Activated naive CD4-positive, alpha-beta T cell (primary cell): ENCODE measurements around the gene CAPSL.
"Not testable (repeated sequence)": the region's sequence is repeated elsewhere in the genome, so short reads cannot be mapped to it uniquely, and the experiment has no call there.

Experiments
- DNase-seq, 4 experiments: peaks; one replicate each; lab custom pipeline; 2025; lab: John Stamatoyannopoulos, UW

Gene CAPSL

DNA sequence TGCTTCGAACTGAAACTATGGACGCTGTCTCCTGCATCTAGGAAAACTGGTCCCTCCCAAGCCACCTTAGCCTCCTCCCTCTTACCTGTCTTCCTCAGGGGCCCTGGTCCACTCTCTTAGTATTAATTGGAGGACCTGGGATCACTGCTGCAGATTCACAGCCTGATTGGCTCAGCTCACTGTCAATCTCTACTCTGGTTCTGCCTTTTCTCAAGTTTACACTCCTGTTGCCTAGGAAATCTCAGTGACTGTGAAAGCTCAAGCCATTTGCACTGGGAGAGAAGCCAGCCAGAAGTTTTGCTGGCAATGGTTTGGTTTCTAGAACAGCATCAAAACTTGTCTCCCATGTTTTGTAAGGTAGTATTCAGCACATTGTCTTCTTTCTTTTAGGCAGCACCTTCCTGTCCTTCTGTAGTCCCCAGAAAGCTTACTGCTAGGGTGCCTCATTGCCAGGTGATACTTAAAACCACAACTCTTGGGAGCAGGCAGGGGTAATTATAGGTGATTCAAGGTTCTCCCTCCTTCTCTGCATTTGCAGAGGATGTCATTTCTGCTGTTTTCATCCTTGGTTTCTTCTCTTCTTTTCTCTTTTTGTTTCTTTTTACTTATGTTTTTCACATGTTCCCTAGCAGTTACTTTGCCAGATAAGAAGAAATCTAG, at the start of gene CAPSL:
CAPSL (minus strand) TSS at position 55 of the 660 bp plus-strand sequence. CDS start 17,502 bp downstream, outside the sequence.
- no peak for DNase-seq

DNA sequence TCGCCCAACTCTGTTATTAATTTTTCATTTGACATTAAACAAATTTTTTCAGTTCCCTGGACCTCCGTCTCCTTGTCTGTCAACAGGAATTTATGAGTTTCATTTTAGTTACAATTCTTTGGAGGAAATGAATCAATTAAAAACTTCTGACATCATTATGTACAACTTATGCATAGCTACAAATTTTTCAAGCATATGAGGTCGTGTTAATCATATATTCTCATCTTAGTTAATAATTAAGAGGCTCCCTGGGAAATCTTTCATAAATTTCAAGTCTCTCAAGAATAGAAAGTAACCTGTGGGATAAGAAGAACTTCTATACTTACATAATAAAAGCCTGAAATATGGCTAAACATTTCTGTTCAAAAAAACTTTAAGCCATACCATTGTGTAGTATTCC, 49.4 kb upstream of the CAPSL start:
- DNase-seq, result no peak

DNA sequence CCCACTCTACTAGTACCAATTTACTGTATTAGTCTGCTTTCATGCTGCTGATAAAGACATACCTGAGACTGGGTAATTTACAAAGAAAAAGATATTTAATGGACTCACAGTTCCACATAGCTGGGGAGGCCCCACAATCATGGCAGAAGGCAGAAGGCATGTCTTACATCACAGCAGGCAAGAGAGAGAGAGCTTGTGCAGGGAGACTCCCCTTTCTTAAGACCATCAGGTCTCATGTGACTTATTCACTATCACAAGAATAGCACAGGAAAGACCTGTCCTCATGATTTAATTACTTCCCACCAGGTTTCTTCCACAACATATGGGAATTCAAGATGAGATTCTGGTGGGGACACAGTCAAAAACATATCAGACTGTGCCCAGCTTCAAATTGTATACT, 41.3 kb upstream of the CAPSL start:
- DNase-seq, result no peak

DNA sequence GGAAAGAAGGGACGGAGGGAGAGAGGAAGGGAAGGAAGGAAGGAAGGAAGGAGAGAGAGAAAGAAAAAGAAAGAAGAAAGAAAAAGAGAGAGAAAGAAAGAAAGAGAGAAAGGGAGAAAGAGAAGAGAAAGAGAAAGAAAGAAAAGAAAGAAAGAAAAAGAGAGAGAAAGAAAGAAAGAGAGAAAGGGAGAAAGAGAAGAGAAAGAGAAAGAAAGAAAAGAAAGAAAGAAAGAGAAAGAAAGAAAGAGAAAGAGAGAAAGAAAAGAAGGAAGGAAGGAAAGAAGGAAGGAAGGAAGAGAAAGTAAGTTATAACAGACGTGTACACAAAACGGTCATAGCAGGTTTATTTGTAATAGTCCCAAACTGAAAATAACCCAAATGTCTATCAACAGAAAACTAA, 38.4 kb upstream of the CAPSL start:
- not testable (repeated sequence) for DNase-seq

DNA sequence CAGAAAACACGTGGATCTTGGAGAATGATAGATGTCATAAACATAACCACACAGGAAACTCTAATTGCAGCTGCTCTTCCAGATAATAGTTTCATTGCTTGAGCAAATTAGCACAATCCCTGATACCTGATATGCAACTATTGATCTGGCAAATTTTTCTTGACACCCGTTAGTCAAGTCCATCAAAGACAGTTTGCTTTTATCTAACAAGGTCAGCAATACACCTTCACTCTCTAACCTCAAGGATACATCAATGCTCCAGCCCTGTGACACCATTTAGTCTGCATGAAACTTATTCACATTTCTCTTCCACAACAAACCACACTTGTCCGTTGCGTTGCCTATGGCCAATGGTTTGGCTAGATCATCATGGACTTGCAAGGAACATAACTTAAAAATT, 36.1 kb upstream of the CAPSL start:
- no peak for DNase-seq

DNA sequence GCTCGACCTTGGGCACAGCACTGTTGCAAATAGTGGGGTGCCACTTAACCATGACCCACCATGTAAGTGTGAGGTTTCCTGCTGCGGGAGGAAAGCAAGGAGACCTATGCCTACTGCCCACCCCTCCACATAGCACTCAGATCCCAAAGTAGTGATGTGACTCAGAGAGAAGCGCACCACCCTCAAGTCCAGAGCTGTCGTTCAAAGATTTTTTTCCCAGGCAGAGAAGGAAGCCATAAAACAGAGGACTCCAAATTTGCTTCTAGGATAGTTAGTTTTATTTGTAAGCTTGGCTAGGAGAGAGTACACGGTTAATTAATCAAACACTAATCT, 33.4 kb upstream of the CAPSL start:
- no peak for DNase-seq

DNA sequence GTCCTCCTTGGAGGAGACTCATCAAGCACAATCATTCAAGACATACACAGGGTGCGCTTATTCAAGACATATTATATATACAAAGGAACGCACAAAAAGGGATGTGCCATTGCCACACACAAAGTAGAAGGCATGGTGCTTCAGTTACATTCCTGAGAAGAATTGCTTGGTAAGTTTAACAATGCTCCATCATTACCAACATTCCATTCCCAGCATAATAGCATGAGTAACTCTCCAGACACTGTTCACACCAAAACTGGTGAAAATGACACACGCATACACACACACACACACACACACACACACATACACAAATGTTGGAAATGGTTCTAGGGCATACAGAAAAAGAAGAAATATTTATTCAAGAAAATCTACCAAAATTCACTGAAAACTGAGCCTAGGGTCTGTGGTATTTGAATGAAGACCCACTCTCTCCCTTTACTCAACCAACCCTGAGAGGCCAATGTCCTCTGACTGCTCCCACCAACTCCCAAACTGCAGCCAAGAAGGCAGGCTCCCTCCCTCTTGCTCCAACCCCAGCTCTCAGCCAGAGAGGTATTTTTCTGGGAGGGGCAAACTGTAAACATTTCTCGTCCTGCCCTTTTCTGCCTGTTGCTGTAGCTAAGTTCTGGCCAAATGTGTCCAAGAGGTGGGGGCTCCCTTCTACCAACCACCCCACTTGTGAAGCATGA, 32.9 kb upstream of the CAPSL start:
- DNase-seq, result no peak

DNA sequence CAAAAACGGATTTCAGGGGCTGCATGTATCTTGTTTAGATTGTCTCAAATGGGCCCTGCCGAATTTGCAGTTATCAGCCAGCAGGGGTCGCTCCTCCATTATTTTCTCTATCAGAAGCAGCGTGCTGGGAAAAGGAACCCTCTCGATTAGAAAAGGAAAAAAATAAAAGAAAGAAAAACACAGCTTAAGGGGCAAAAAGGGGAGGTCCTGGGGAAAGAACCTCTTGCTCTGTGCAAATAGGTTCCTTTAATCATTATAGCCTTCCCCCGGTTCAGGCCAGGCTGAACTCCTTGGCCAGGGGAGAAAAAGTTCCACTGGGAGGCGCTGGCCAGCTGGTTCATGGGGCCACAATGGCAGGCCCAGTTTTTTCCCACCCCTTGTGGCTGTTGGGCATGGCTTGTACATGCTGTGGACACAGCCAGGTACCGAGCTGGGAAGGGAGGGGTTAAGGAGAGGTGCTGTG, 25.0 kb upstream of the CAPSL start:
- no peak for DNase-seq

DNA sequence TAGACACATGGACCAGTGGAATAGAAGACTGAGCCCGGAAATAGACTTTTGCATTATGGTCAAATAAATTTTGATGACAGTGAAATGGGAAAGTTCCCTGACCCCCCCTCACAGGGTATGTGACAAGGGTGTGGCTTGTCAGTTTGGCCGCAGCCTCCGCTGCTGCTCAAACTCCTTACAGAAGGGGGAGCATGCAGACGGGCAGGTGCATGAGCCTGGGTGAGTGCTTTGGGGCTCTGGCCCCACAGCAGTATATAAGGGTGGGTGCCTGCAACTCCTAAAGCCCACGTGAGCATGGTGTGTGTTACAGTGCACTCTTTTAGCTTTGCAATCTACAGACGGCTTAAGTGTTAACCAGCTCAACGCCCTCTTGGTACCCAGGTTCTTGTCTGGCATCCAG, 21.9 kb upstream of the CAPSL start:
- no peak for DNase-seq

DNA sequence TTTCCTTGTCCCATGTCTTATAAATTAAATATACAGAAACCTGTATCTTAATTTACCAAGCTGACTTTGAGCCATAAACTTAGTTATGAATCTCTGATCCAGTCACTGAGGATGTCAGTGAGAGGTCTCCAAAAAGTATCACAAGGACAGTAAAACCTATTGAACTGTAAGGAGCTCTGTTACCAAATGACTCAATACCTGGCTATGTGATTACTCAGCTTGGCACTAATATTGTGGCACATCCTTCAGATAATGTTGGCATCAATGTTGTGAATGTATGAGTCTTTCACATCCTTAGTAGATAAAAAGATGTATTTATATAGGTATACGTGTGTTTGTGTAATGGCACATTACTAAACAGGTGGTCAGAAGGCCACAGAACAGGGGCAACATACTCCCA, 18.0 kb upstream of the CAPSL start:
- no peak for DNase-seq

DNA sequence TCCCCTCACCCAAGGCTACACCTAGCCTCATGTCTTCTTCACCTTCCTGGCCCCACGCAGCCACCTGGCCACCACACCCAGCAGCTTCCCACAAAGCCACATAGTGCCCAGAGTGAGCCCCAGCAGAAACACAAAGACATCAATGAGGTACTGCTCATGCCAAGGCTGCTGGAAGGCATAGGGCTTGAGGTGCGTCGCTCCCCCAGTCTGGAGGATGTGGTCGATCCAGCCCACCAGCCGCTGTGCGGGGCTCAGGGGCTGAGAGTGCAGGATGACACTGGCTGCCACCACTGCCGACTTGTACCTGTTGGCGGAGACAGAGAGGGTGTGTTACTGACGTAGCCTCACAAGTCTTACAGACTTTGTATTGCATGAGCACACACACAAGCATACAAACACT, 15.8 kb upstream of the CAPSL start:
- no peak for DNase-seq

DNA sequence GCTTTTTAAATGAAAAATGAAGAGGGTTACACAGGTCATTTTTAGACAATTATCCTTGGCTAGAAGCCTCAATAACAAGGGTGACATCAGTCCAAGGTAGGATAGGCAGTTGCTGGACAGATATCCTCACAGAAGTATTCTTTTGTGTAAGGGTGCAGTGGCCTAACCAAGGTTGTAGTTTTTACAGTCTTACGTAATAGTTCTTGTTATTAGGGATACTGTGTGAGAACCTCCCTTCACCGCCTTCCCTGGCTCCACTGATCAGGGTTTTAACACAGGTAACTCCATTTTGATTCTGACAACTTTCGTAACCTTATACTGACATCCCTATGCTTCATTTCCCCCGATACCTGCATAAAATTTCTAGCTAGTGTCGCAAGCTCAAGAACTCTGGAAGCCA, 8.7 kb upstream of the CAPSL start:
- DNase-seq, result no peak

DNA sequence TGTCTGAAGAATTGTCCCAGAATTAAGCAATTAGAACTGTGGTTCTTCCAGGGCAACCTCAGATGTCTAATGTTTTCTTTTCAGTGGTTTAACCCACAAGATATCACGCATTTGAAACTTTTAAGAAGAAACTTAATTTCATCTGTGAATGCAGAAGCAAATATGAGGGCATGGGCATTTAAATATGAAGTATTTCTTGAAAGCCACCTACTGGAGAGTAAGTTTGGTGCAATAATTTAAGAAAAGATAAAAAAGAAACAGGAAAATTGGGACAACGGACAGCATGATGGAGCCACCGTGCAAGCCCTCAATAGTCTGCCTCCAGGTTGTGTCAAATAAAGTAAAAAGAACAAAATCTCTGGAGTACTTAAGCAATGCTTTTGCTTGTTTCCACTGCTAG, 1.2 kb upstream of the CAPSL start:
- no peak for DNase-seq

DNA sequence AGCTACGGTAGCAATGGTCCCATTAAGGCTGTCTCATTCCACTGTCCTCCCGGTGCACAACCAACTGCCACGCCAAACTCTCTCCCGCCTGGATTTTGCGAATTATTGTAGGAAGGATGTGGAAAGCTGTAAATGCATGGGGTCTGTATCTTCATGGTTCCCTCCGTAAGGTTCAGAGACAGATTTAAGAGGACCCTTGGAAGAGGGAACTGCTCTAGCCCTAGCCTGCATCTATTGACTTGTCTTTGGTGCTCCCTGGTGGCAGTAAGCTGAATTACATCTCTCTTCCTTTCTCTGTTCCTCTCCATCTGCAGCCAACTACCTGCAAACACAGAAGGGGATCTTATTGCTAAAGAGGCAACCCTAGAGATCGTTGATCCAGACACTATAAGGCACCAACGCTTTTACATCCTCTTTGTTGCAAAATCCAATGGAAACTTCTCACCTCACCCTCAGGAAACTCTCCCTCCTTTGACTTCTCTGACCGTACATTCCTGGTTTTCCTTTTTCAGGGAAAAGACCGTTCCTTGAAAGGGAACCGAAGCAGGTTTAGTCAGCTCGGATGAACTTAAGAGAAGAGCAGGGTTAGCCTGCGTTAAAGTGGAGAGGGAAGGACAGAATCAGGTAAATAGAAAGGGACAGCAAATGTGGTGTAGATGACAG, 11.9 kb downstream of the CAPSL start:
- peak in 2 of 4 experiments; percentile 15 to 23 for DNase-seq

DNA sequence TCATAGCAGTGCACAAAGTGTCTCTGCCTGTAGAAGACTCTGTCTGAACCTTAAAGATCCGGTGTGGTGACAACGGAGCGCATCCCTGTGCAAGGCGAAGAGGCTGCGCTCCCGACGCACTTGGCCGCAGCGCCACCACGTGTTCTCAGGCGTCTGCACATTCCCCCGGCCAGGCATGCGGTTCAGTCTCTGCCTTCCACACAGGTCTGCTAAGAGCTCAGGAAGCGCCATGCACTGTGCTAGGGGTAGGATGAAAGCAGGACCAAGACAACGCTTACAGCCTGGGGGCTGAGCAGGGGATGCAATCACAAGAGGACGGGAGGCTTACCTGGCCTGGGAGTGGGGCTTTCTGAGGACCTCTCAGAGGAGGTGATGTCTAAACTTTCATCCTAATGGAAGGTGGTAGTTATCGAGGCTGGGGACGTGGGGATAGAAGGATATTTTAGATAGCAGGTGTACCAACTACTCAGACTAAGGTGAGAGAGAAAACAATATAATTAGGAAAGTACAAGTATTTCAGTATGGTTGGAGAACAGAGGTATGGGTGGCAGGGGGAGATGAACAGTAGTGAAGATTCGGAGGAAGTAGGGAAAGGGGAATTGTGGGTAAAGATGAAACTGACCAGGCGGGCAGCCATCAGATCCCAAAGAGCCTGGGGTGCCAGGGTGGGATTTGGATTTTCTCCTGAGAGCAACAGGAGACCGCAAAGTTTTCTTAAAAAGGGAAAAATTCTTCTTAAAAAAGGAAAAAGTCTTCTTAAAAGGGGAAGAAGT, 13.3 kb downstream of the CAPSL start:
- peak; percentile 54 to 80 (median 63) for DNase-seq

DNA sequence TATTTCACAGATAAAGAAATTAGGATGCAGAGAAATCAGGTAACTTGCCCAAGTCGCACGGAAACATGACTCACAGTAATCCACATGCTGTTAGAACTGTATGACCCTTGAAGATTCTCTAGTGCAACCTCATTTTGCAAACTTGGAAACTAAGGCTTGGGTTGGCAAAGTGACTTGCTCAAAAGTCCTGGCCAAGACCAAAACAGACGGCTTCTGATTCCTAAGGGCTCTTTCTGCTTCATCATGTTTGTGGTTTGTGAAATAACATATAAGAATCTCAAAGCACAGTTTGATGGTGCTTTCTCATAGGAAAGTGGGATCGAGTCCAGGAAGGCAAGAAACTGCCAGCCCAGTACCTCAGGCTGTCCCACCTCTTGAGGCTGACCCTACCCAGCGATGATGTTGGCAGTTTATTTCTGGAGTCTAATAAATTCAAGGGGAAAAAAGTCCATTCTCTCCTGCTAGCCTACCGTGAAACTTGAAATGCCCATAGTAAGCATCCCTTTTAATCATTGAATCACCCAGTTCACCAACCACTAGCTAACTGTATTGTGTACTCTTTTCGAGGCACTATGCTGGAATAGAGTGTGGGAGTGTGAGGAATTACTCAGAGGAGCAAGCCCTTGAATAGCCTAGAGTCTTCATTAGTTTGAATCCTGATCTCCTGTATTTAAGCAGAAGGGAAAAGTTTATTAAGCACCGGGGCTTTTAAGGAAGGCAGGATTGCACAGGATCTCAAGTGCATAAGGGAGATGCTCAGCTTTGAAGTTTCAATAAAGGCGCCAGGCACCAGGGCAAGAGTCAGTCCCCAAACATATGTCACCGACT, 14.1 kb downstream of the CAPSL start:
- DNase-seq, result no peak

DNA sequence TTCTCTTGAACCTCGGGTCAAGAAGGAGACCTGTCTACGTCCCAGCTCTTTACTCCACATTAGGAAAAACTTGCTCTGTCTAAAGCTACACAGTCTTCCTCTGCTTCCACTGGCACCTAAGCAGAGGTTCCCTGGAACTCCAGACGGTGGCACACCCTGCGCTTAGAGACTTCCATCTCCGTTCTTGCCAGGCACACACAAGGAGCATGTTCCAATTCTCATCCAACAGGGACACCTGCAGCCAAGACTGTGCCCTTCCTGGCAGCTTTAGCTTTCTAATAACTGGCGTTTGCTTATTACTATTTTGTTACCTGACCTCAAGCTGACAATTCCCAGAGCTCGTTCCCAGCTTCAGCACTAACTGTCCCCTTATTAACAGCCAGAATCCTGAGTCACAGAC, 16.0 kb downstream of the CAPSL start:
- no peak for DNase-seq

DNA sequence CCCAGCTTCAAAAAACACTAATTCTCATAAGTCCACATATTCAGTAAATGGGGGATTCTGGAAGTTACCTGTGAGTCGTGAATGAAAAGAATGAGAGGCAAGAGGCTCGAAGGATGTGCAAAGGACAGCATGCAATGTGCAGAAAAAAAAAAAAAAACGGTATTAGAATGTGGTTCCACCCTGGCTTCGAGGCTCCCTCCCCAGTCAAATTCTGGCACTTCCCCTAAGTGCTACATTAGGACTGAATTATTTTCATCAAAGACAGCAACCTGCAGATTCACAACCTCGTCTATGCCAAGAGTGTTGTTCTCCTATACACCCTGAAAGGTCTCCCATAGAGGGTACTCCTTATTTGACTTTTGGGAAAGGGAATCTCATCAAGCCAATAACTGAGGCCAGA, 16.5 kb downstream of the CAPSL start:
- no peak for DNase-seq

DNA sequence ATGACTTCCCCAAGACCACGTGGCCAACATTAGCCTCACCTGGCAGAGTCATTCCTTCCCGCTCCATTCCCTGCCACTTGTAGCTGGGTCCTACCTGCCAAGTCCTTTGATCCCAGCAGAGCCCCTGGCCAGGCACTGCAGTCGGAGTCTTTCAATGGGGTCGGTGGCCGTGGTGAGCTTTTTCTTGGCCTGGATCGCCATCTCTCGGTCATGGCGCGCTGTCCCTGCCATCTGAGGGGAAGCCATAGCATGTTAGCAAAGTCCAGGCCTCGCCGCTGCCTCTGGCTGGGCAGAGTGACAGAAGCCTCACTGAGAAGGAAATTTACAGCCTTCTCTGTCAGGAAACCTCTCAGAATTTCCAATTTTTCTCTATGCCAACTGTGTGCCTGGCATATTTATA, 17.5 kb downstream of the CAPSL start:
- DNase-seq, result no peak

DNA sequence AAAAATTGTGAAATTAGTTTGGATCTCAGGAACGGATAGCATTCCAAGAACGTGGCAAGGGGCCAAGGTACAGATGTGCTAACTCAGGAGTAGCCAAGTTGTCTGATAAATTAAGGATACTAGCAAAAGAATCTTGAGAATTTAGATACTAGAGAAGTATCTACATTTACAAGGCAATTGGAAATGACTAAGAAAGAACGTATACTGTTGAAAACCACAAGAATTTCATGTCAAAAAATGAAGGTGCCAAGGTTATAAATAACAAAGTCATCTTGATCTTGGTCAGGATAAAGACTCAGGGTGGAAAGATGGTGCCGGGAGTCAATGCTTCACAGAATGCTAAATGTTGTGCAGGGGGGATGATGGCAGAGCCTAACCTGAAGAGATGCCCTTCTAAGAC, 19.2 kb downstream of the CAPSL start:
- DNase-seq, result no peak

DNA sequence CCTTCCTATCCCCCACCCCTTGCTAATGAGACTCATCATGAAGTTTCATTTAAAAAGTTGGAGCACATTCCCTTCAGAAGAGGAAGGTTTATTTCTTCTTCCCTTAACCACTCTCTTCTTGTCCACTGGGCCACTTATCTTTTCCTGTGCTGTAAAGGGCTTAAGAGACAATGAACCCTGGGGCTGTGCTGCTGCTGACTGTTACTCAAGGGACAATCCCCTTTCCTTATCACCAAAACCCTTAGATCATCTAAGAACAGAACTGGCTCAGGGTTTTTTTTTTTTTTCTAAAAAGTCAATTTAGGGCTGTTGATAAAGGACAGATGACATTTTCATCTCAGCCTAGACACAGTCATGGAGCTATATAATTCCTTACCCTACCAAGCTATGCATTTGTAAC, 29.6 kb downstream of the CAPSL start:
- DNase-seq, result no peak

DNA sequence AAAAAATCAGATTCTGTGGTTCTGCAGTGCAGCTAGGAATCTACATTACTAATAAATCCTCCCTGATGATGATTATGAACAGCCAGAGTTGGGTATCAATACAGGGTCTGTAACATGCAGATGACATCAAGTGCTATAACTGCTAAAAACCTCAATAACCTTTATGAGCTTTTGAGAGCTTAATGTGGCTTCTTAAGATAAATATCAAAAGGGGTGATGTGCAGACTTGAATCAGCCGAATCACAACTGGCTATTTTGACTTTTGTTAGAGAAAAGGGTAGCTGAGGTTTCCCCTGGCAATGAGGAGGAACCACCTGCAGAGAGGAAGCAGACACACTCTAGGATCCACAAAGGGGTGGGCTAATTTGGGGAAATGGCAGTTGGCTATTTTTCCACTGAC, 30.2 kb downstream of the CAPSL start:
- DNase-seq, result no peak
